Raji (cell line): Measurements from ENCODE around the gene FHOD1.

Experiments
- POLR2A ChIP-seq: IDR thresholded peaks from 2 replicates; pipeline ENCODE4 v1.6.1; 2011; ENCODE audit warnings: low read depth, low read length, control low read depth; ENCODE audit not compliant: insufficient read depth

The FHOD1 gene

GRCh38 chr16:67201411-67202345 lies 45.6 kb downstream of the FHOD1 start:
- TF ChIP-seq POLR2A, result no peak

- TF ChIP-seq POLR2A, result no peak
These were observed 46.8 kb downstream of the FHOD1 start for GRCh38 chr16:67200491-67200890.

- TF ChIP-seq POLR2A, result no peak
These were observed 47.5 kb downstream of the FHOD1 start for GRCh38 chr16:67199808-67200198.

- no peak for TF ChIP-seq POLR2A
These were observed 48.1 kb downstream of the FHOD1 start, which contains the start of gene ELMO3 for GRCh38 chr16:67199011-67199807. Gene ELMO3 (plus strand): TSS chr16:67199131. CDS start chr16:67199327, 196 bp downstream.

- TF ChIP-seq POLR2A, result no peak
These were observed 49.0 kb downstream of the FHOD1 start for GRCh38 chr16:67198238-67198734.

- no peak for TF ChIP-seq POLR2A
These were observed 49.6 kb downstream of the FHOD1 start for GRCh38 chr16:67197704-67198103.

- no peak for TF ChIP-seq POLR2A
These were observed 50.4 kb downstream of the FHOD1 start for GRCh38 chr16:67196881-67197280.

GRCh38 chr16:67195676-67196075 lies 51.6 kb downstream of the FHOD1 start:
- TF ChIP-seq POLR2A, result no peak

- no peak for TF ChIP-seq POLR2A
These were observed 53.0 kb downstream of the FHOD1 start for GRCh38 chr16:67194260-67194659.

GRCh38 chr16:67193536-67193935 lies 53.7 kb downstream of the FHOD1 start:
- TF ChIP-seq POLR2A, result no peak

- no peak for TF ChIP-seq POLR2A
These were observed 54.4 kb downstream of the FHOD1 start for GRCh38 chr16:67192781-67193361.

GRCh38 chr16:67191995-67192681 lies 55.1 kb downstream of the FHOD1 start, which contains the start of gene E2F4:
Gene E2F4 (plus strand): TSS chr16:67192155. CDS start chr16:67192228, 73 bp downstream.
- TF ChIP-seq POLR2A, result peak; percentile 76

GRCh38 chr16:67191411-67191994 lies 55.8 kb downstream of the FHOD1 start:
- TF ChIP-seq POLR2A, result no peak
